Ureter (tissue), 1 donor: ENCODE measurements around the gene OR2T34. TPM values are rescaled to one million over a fixed set of nuclear protein-coding genes. Genes with fewer than 3 reads are reported as not detected.
"Not testable (repeated sequence)": the region's sequence is repeated elsewhere in the genome, so short reads cannot be mapped to it uniquely, and the experiment has no call there.

Experiments used
- DNase-seq: peaks from one replicate; pipeline ENCODE4 v3.0.0-alpha.2; 2020; ENCODE audit warnings: low spot score
- total RNA-seq: library from RNA; stranded (reverse); gene quantifications from one replicate; pipeline ENCODE4 v1.2.4, GENCODE V29; 2023
- donor health status: DM: yes; HTN: yes; CAD: no.

OR2T34 gene
- total RNA-seq, 1 donor from 2014 or later: not detected

GRCh38 chr1:248562672-248563071 is 11.9 kb downstream of the OR2T34 start, which contains the start of gene OR2T29:
Gene OR2T29 (minus strand): TSS chr1:248562772. CDS start chr1:248559491, 3,281 bp downstream.
- not testable (repeated sequence) for DNase-seq

- not testable (repeated sequence) for DNase-seq
Observed at GRCh38 chr1:248551027-248551426, 23.5 kb downstream of the OR2T34 start.

GRCh38 chr1:248547383-248547782 is 27.2 kb downstream of the OR2T34 start:
- DNase-seq: not testable (repeated sequence)

DNA sequence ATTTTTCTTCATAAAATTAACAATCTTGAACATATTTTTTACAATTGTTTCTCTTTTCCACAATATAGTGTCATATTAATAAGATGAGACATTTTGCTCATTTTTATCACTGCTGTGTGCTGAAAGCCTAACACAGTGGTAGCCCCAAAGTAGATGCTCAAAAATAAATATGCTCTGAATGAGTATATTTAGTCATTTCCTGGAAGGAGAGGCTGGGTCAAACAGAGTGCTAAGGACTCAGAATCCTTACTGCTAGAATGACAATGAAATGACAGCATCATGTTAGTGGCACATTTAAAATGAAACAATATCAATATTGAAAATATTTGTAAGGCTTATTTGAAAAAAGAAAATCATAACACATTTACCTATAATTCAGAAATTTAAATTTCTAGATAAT is 37.1 kb downstream of the OR2T34 start:
- DNase-seq: not testable (repeated sequence)

Other genes starting within 250 kb of the OR2T34 start
- not detected for gene OR14C36, start 226.0 kb downstream of the OR2T34 start, total RNA-seq
- not detected for gene OR2T4, start 213.1 kb downstream of the OR2T34 start, total RNA-seq
- gene OR2T6, start 199.0 kb downstream of the OR2T34 start, total RNA-seq: not detected
- gene OR2T1, start 171.7 kb downstream of the OR2T34 start, total RNA-seq: not detected
- gene OR2T2, start 129.1 kb downstream of the OR2T34 start, total RNA-seq: not detected
- gene OR2T3, start 101.4 kb downstream of the OR2T34 start, total RNA-seq: not detected
- not detected for gene OR2T5, start 86.2 kb downstream of the OR2T34 start, total RNA-seq
- gene OR2G6, start 66.7 kb downstream of the OR2T34 start, total RNA-seq: not detected
- gene OR2T29, start 12.0 kb downstream of the OR2T34 start, total RNA-seq: not detected
- not detected for gene OR2T10, start 22.9 kb upstream of the OR2T34 start, total RNA-seq
- not detected for gene OR2T11, start 60.3 kb upstream of the OR2T34 start, total RNA-seq
- not detected for gene OR2T35, start 70.5 kb upstream of the OR2T34 start, total RNA-seq
- gene OR2T27, start 80.8 kb upstream of the OR2T34 start, total RNA-seq: not detected
- gene OR14I1, start 128.0 kb upstream of the OR2T34 start, total RNA-seq: not detected
- gene LYPD8, start 181.0 kb upstream of the OR2T34 start, total RNA-seq: not detected